OCI-LY1 (cell line): ENCODE results near the gene TNP1.

Experiments
- H2AFZ ChIP-seq: fragments of 200-600 bp; sonication (generic), shearing (Covaris generic); 2 replicates; pipeline ENCODE4 v1.6.0; 2014; ENCODE audit warnings: antibody characterized with exemption, mild to moderate bottlenecking, low read length
- H3F3A ChIP-seq: fragments of 200-600 bp; sonication (generic), shearing (Covaris generic); 2 replicates; pipeline ENCODE4 v1.6.0; 2014; ENCODE audit warnings: mild to moderate bottlenecking, antibody characterized with exemption, low read length, moderate library complexity; ENCODE audit not compliant: insufficient read depth
- H3K27ac ChIP-seq: fragments of 200-600 bp; sonication (generic); 2 replicates; pipeline ENCODE4 v1.5.1; 2014; ENCODE audit warnings: low read length, mixed run types, mild to moderate bottlenecking, low read depth; ENCODE audit not compliant: poor library complexity, severe bottlenecking
- H3K27me3 ChIP-seq: fragments of 200-600 bp; sonication (generic); 2 replicates; pipeline ENCODE4 v1.6.0; 2014; ENCODE audit warnings: antibody characterized with exemption, mild to moderate bottlenecking, low read length, moderate library complexity; ENCODE audit not compliant: insufficient read depth
- H3K36me3 ChIP-seq: fragments of 200-600 bp; sonication (generic); 2 replicates; pipeline ENCODE4 v1.6.1; 2014; ENCODE audit warnings: mild to moderate bottlenecking, antibody characterized with exemption, low read length, moderate library complexity, mixed read lengths; ENCODE audit not compliant: insufficient read depth
- H3K4me1 ChIP-seq: fragments of 200-600 bp; sonication (generic); 2 replicates; pipeline ENCODE4 v1.5.1; 2014; ENCODE audit warnings: mild to moderate bottlenecking, low read length, moderate library complexity; ENCODE audit not compliant: insufficient read depth, severe bottlenecking
- H3K4me2 ChIP-seq: fragments of 200-600 bp; sonication (generic), shearing (Covaris generic); 2 replicates; pipeline ENCODE4 v1.6.1; 2014; ENCODE audit warnings: low read length
- H3K4me3 ChIP-seq: fragments of 200-600 bp; sonication (generic); 2 replicates; pipeline ENCODE4 v1.5.1; 2014; ENCODE audit warnings: low read length, low read depth, mild to moderate bottlenecking, mixed read lengths; ENCODE audit not compliant: poor library complexity, severe bottlenecking
- H3K79me2 ChIP-seq: fragments of 200-600 bp; shearing (Covaris generic); 2 replicates; pipeline ENCODE4 v1.6.1; 2016; ENCODE audit warnings: mixed run types, low read length, mixed read lengths; ENCODE audit not compliant: insufficient read depth
- H3K9ac ChIP-seq: fragments of 200-600 bp; sonication (generic), shearing (Covaris generic); 2 replicates; pipeline ENCODE4 v1.6.1; 2014; ENCODE audit warnings: mild to moderate bottlenecking, low read length, mixed read lengths
- H3K9me2 ChIP-seq: fragments of 200-600 bp; sonication (generic), shearing (Covaris generic); 2 replicates; pipeline ENCODE4 v1.6.1; 2014; ENCODE audit warnings: low read depth, mild to moderate bottlenecking, low read length, mixed read lengths
- H3K9me3 ChIP-seq: fragments of 200-600 bp; shearing (Covaris generic); 2 replicates; pipeline ENCODE4 v1.6.1; 2014; ENCODE audit warnings: low read length, mixed read lengths
- H4K20me1 ChIP-seq: fragments of 200-600 bp; sonication (generic), shearing (Covaris generic); 2 replicates; pipeline ENCODE4 v1.6.0; 2016; ENCODE audit warnings: mild to moderate bottlenecking, low read length; ENCODE audit not compliant: insufficient read depth
- EZH2 ChIP-seq: fragments of 200-600 bp; sonication (generic), shearing (Covaris generic); IDR thresholded peaks from 2 replicates; pipeline ENCODE4 v1.8.0; 2017; ENCODE audit warnings: borderline replicate concordance, mixed run types, mild to moderate bottlenecking, antibody characterized with exemption, low read length, moderate library complexity, mixed read lengths
- TF ChIP-seq, protein P1 (sequence below): fragments of 200-600 bp; sonication (generic), shearing (Covaris generic); IDR thresholded peaks from 2 replicates; pipeline ENCODE4 v1.5.1; 2017; ENCODE audit warnings: mild to moderate bottlenecking, antibody characterized with exemption, low read length, moderate library complexity, mixed read lengths

Gene TNP1

DNA sequence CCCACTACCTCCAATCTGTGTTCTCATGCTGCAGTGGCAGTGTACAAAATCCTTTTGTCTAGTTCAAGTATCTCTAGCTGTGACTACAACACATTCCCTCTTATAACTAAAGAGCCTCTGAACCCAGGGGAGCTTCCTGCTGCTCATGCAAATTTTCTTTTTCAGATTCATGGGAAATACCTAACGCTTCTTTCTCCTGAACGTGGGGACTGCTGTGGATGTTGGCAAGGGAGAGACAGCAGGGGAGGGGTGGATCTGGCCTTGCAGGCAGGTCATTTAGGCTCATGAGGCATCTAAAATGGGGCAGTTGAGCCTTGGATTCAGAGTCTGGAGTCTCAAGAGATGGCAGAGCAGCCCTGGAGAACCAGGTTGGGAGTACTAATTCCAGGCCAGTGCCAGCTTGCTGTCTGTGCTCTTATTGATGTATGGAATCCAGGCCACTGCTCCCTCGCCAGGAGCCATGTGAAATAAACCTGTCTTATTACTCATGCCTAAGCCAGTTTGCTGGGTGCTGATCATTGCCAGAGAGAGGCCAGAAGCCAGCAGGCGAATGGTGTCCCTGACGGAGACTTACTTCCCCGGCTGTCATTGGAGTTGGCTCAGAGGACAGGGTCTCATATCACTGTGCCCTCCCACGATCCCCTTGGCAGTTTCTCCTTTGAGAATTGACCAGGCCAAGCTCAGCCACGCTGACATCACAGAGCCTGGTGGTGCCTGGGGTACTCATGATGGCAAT is 29.2 kb upstream of the TNP1 start:
- Histone ChIP-seq H3K9me3 (no peaks in the 10 kb centered on the region), H2AFZ (no peak overlapping the region), H3K4me2 (no peak overlapping the region), H3K36me3 (no peaks in the 10 kb centered on the region), H3F3A (no peaks in the 10 kb centered on the region), H4K20me1 (no peaks in the 10 kb centered on the region), H3K79me2 (no peaks in the 10 kb centered on the region), H3K9me2 (no peaks in the 10 kb centered on the region), H3K27ac (no peak overlapping the region), H3K27me3 (no peaks in the 10 kb centered on the region), H3K9ac (no peak overlapping the region), H3K4me3 (no peak overlapping the region), H3K4me1 (no peaks in the 10 kb centered on the region)
- TF ChIP-seq, protein P1, sequence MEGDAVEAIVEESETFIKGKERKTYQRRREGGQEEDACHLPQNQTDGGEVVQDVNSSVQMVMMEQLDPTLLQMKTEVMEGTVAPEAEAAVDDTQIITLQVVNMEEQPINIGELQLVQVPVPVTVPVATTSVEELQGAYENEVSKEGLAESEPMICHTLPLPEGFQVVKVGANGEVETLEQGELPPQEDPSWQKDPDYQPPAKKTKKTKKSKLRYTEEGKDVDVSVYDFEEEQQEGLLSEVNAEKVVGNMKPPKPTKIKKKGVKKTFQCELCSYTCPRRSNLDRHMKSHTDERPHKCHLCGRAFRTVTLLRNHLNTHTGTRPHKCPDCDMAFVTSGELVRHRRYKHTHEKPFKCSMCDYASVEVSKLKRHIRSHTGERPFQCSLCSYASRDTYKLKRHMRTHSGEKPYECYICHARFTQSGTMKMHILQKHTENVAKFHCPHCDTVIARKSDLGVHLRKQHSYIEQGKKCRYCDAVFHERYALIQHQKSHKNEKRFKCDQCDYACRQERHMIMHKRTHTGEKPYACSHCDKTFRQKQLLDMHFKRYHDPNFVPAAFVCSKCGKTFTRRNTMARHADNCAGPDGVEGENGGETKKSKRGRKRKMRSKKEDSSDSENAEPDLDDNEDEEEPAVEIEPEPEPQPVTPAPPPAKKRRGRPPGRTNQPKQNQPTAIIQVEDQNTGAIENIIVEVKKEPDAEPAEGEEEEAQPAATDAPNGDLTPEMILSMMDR = no peak
- no peak for TF ChIP-seq EZH2

DNA sequence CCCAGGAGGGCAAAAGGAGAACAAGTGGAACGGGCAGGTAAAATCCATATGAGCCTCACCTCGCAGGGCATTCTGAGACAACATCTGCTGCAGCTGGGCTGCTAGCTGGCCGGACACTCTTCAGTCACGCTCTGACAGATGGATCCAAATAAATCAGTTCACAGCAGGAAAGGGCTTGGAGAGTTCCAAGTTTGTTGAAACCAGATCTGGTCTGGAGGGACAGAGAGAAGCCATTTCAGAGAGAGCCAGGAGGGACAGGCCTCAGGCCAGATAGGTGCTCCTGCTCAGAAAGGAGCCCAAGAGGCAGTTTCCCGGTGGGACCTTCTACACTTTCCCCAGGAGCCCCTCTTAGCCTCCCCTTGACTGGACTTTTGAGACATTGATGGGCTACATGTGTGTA is 28.2 kb upstream of the TNP1 start:
- H3K27me3 ChIP-seq = no peaks in the 10 kb centered on the region
- H3K4me1 ChIP-seq = no peaks in the 10 kb centered on the region
- no peak for TF ChIP-seq EZH2
- TF ChIP-seq, protein P1 = no peak

DNA sequence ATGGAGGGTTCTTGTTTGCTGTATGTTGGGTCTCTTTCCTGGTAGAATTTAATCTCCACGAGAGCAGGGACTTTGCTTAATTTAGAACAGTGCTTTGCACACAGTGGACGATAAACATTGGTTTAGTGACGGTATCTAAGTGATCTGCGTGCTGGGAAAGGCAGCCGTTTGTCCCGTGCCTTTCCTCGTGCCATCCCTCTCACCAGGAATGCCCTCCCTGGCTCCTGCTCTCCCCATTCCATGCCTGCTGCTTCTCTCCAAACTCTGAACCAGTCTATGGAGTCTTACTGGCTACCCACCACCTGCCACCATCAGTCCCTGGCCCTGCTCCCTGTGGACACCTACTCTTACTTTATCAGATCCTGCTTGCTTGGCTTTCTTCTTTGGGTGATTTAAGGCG is 27.3 kb upstream of the TNP1 start:
- no peaks in the 10 kb centered on the region for H3K9me2 ChIP-seq
- H3K27me3 ChIP-seq = no peaks in the 10 kb centered on the region
- H3K4me1 ChIP-seq = no peaks in the 10 kb centered on the region
- no peaks in the 10 kb centered on the region for H3F3A ChIP-seq
- H3K36me3 ChIP-seq = no peaks in the 10 kb centered on the region
- H3K4me3 ChIP-seq = no peak overlapping the region
- no peak overlapping the region for H3K4me2 ChIP-seq
- no peak overlapping the region for H3K9ac ChIP-seq
- no peaks in the 10 kb centered on the region for H3K9me3 ChIP-seq
- no peaks in the 10 kb centered on the region for H3K79me2 ChIP-seq
- no peaks in the 10 kb centered on the region for H4K20me1 ChIP-seq
- no peak overlapping the region for H2AFZ ChIP-seq
- H3K27ac ChIP-seq = no peak overlapping the region
- TF ChIP-seq, protein P1 = no peak
- no peak for TF ChIP-seq EZH2

More for the DNA sequence above, 28.2 kb upstream of the TNP1 start:
- Histone ChIP-seq H3F3A (no peaks in the 10 kb centered on the region), H3K9ac (no peak overlapping the region), H3K9me2 (no peaks in the 10 kb centered on the region), H3K9me3 (no peaks in the 10 kb centered on the region), H3K4me2 (no peak overlapping the region), H3K79me2 (no peaks in the 10 kb centered on the region), H3K36me3 (no peaks in the 10 kb centered on the region), H3K4me3 (no peak overlapping the region), H3K27ac (no peak overlapping the region), H2AFZ (no peak overlapping the region), H4K20me1 (no peaks in the 10 kb centered on the region)
